HEK293 (cell line): ENCODE measurements around the gene NMRK2.

Experiments used
- BCL11A ChIP-seq: fragments of 450-650 bp; formaldehyde crosslinking; IDR thresholded peaks from 2 replicates; pipeline ENCODE4 v1.5.1; 2016; ENCODE audit warnings: low read depth, missing biosample characterization, missing genetic modification characterization
- KLF16 ChIP-seq: fragments of 450-650 bp; formaldehyde crosslinking; IDR thresholded peaks from 2 replicates; pipeline ENCODE4 v1.5.1; 2017; ENCODE audit warnings: missing biosample characterization, missing genetic modification characterization
- MEIS1 ChIP-seq: sonication (generic); formaldehyde crosslinking; IDR thresholded peaks from 2 replicates; pipeline ENCODE4 v1.8.1; 2022; ENCODE audit warnings: missing genetic modification reagents, mild to moderate bottlenecking, borderline replicate concordance
- SCRT1 ChIP-seq: fragments of 450-650 bp; formaldehyde crosslinking; IDR thresholded peaks from 2 replicates; pipeline ENCODE4 v1.5.1; 2016; ENCODE audit warnings: missing biosample characterization, missing genetic modification characterization, borderline replicate concordance
- ZFP69B ChIP-seq: fragments of 450-650 bp; formaldehyde crosslinking; IDR thresholded peaks from 2 replicates; pipeline ENCODE4 v1.5.1; 2016; ENCODE audit warnings: missing biosample characterization, missing genetic modification characterization
- ZNF121 ChIP-seq: fragments of 450-650 bp; formaldehyde crosslinking; IDR thresholded peaks from 2 replicates; pipeline ENCODE4 v1.5.1; 2016; ENCODE audit warnings: missing biosample characterization, missing genetic modification characterization
- ZNF155 ChIP-seq: fragments of 450-650 bp; formaldehyde crosslinking; IDR thresholded peaks from 2 replicates; pipeline ENCODE4 v1.5.1; 2016; ENCODE audit warnings: missing biosample characterization, missing genetic modification characterization
- ZNF174 ChIP-seq: fragments of 450-650 bp; formaldehyde crosslinking; IDR thresholded peaks from 2 replicates; pipeline ENCODE4 v1.5.0; 2017; ENCODE audit warnings: missing biosample characterization, mild to moderate bottlenecking, missing genetic modification characterization
- ZNF24 ChIP-seq: fragments of 450-650 bp; formaldehyde crosslinking; IDR thresholded peaks from 2 replicates; pipeline ENCODE4 v1.5.1; 2016; ENCODE audit warnings: missing biosample characterization, missing genetic modification characterization
- ZNF280D ChIP-seq: fragments of 450-650 bp; formaldehyde crosslinking; IDR thresholded peaks from 2 replicates; pipeline ENCODE4 v1.5.1; 2016; ENCODE audit warnings: missing biosample characterization, missing genetic modification characterization
- ZNF324 ChIP-seq: fragments of 450-650 bp; formaldehyde crosslinking; IDR thresholded peaks from 2 replicates; pipeline ENCODE4 v1.5.1; 2016; ENCODE audit warnings: missing biosample characterization, missing genetic modification characterization
- ZNF341 ChIP-seq: fragments of 450-650 bp; formaldehyde crosslinking; IDR thresholded peaks from 2 replicates; pipeline ENCODE4; 2016; ENCODE audit warnings: low read depth, missing biosample characterization, missing genetic modification characterization
- ZNF37A ChIP-seq: fragments of 450-650 bp; IDR thresholded peaks from 2 replicates; pipeline ENCODE4 v1.5.1; 2018; ENCODE audit warnings: missing biosample characterization, missing genetic modification characterization
- ZNF514 ChIP-seq: fragments of 450-650 bp; formaldehyde crosslinking; IDR thresholded peaks from 2 replicates; pipeline ENCODE4 v1.5.1; 2016; ENCODE audit warnings: missing biosample characterization, missing genetic modification characterization
- ZNF518A ChIP-seq: fragments of 450-650 bp; formaldehyde crosslinking; conservative IDR thresholded peaks from 2 replicates; pipeline ENCODE4 v1.5.1; 2016; ENCODE audit warnings: low read depth, missing biosample characterization, missing genetic modification characterization
- ZNF530 ChIP-seq: fragments of 450-650 bp; formaldehyde crosslinking; IDR thresholded peaks from 2 replicates; pipeline ENCODE4 v1.5.1; 2016; ENCODE audit warnings: low read depth, missing biosample characterization, missing genetic modification characterization
- ZNF549 ChIP-seq: fragments of 450-650 bp; IDR thresholded peaks from 2 replicates; pipeline ENCODE4 v1.5.1; 2018; ENCODE audit warnings: missing biosample characterization, missing genetic modification characterization, mild to moderate bottlenecking, inconsistent platforms, moderate library complexity
- ZNF555 ChIP-seq: fragments of 450-650 bp; formaldehyde crosslinking; conservative IDR thresholded peaks from 2 replicates; pipeline ENCODE4 v1.5.1; 2017; ENCODE audit warnings: missing biosample characterization, mild to moderate bottlenecking, missing genetic modification characterization, inconsistent platforms
- ZNF561 ChIP-seq: fragments of 450-650 bp; IDR thresholded peaks from 2 replicates; pipeline ENCODE4 v1.5.1; 2018; ENCODE audit warnings: missing biosample characterization, missing genetic modification characterization, borderline replicate concordance
- ZNF610 ChIP-seq: fragments of 450-650 bp; formaldehyde crosslinking; IDR thresholded peaks from 2 replicates; pipeline ENCODE4 v1.5.1; 2016; ENCODE audit warnings: missing biosample characterization, missing genetic modification characterization, borderline replicate concordance
- ZNF623 ChIP-seq: fragments of 450-650 bp; formaldehyde crosslinking; IDR thresholded peaks from 2 replicates; pipeline ENCODE4 v1.5.1; 2016; ENCODE audit warnings: missing biosample characterization, missing genetic modification characterization
- ZNF624 ChIP-seq: fragments of 450-650 bp; formaldehyde crosslinking; IDR thresholded peaks from 2 replicates; pipeline ENCODE4 v1.5.1; 2017; ENCODE audit warnings: missing biosample characterization, missing genetic modification characterization
- ZNF660 ChIP-seq: fragments of 450-650 bp; IDR thresholded peaks from 2 replicates; pipeline ENCODE4 v1.5.1; 2018; ENCODE audit warnings: missing biosample characterization, mild to moderate bottlenecking, missing genetic modification characterization
- ZNF76 ChIP-seq: fragments of 450-650 bp; formaldehyde crosslinking; IDR thresholded peaks from 2 replicates; pipeline ENCODE4; 2016; ENCODE audit warnings: low read depth, missing biosample characterization, missing genetic modification characterization, borderline replicate concordance
- ZNF785 ChIP-seq: fragments of 450-650 bp; formaldehyde crosslinking; IDR thresholded peaks from 2 replicates; pipeline ENCODE4 v1.5.1; 2016; ENCODE audit warnings: missing biosample characterization, missing genetic modification characterization
- ZNF791 ChIP-seq: fragments of 450-650 bp; formaldehyde crosslinking; IDR thresholded peaks from 2 replicates; pipeline ENCODE4 v1.5.1; 2016; ENCODE audit warnings: missing biosample characterization, missing genetic modification characterization
- ZNF792 ChIP-seq: fragments of 450-650 bp; formaldehyde crosslinking; IDR thresholded peaks from 2 replicates; pipeline ENCODE4 v1.5.1; 2016; ENCODE audit warnings: missing biosample characterization, missing genetic modification characterization
- TF ChIP-seq, protein P1 (sequence below): fragments of 450-650 bp; IDR thresholded peaks from 2 replicates; pipeline ENCODE4 v1.5.1; 2018; ENCODE audit warnings: missing biosample characterization, missing genetic modification characterization

Gene NMRK2

GRCh38 chr19:3968556-3969434, 35.9 kb downstream of the NMRK2 start (continued):
- TF ChIP-seq ZNF518A (tag by site-specific recombination) (0 out of 2 replicates have a peak, but pooled peaks have one; percentile 16), ZNF37A (tag by site-specific recombination) (no peak), ZNF341 (tag by site-specific recombination) (peak; percentile 80), SCRT1 (tag by site-specific recombination) (no peak), ZNF514 (tag by site-specific recombination) (no peak), ZNF785 (tag by site-specific recombination) (no peak), ZNF549 (tag by site-specific recombination) (no peak), ZNF530 (tag by site-specific recombination) (no peak), ZNF623 (tag by site-specific recombination) (no peak), ZNF792 (no peak), BCL11A (no peak; the same call in 1 of the 2 replicates), ZNF791 (tag by site-specific recombination) (no peak), ZNF624 (no peak), ZNF155 (no peak), ZFP69B (tag by site-specific recombination) (peak; percentile 70), ZNF24 (tag by site-specific recombination) (peak; percentile 28; the same call in 1 of the 2 replicates), ZNF121 (tag by site-specific recombination) (peak; percentile 98), ZNF174 (tag by site-specific recombination) (no peak), ZNF76 (tag by site-specific recombination) (no peak; the same call in 1 of the 2 replicates), ZNF555 (tag by site-specific recombination) (no peak), KLF16 (tag by site-specific recombination) (peak; percentile 60; the same call in 1 of the 2 replicates), MEIS1 (no peak), ZNF660 (tag by site-specific recombination) (peak; percentile 86), ZNF324 (tag by site-specific recombination) (peak; percentile 66; the same call in 1 of the 2 replicates), ZNF561 (tag by site-specific recombination) (peak; percentile 80; the same call in 1 of the 2 replicates), ZNF610 (no peak), ZNF280D (tag by site-specific recombination) (no peak)
- TF ChIP-seq, protein P1, sequence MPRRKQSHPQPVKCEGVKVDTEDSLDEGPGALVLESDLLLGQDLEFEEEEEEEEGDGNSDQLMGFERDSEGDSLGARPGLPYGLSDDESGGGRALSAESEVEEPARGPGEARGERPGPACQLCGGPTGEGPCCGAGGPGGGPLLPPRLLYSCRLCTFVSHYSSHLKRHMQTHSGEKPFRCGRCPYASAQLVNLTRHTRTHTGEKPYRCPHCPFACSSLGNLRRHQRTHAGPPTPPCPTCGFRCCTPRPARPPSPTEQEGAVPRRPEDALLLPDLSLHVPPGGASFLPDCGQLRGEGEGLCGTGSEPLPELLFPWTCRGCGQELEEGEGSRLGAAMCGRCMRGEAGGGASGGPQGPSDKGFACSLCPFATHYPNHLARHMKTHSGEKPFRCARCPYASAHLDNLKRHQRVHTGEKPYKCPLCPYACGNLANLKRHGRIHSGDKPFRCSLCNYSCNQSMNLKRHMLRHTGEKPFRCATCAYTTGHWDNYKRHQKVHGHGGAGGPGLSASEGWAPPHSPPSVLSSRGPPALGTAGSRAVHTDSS (tag by site-specific recombination) = no peak
